ENCODE data around the gene NCKIPSD. TPM values are rescaled to one million over a fixed set of nuclear protein-coding genes. Genes with fewer than 3 reads are reported as not detected.

NCKIPSD gene
- total RNA-seq, 1 experiment from 2014 or later = 46.0 TPM

GRCh38 chr3:48633743-48634142 lies 52.0 kb downstream of the NCKIPSD start:
- Histone ChIP-seq H2BK20ac (ENCODE audit: low read depth, low read length, poor library complexity, severe bottlenecking) (no peak overlapping the region), H3K23ac (ENCODE audit: insufficient read length, low read depth, low read length) (no peak overlapping the region), H3K14ac (ENCODE audit: insufficient read depth, low read length) (no peak overlapping the region), H4K91ac (ENCODE audit: insufficient read length, low read depth, low read length) (no peak overlapping the region), H3K23me2 (ENCODE audit: insufficient read length, low read depth, low read length, poor library complexity, severe bottlenecking) (peaks cover 6% of the 10 kb centered on the region), H3K4me1 (ENCODE audit: insufficient read depth, low read length) (peaks cover 2% of the 10 kb centered on the region), H2BK15ac (ENCODE audit: low read depth, low read length) (no peak overlapping the region), H4K5ac (ENCODE audit: insufficient read length, low read depth, low read length) (no peak overlapping the region), H3K79me1 (ENCODE audit: insufficient read depth, low read depth, low read length, poor library complexity, severe bottlenecking) (no peaks in the 10 kb centered on the region), H4K20me1 (ENCODE audit: control insufficient read depth, insufficient read depth, insufficient read length) (peaks cover 2% of the 10 kb centered on the region), H3K27ac (ENCODE audit: insufficient read length, low read depth, low read length) (no peak overlapping the region), H2BK5ac (ENCODE audit: insufficient read length, low read length) (no peak overlapping the region), H2AK5ac (ENCODE audit: insufficient read length, low read length) (no peak overlapping the region), H3T11ph (ENCODE audit: low read length) (no peak overlapping the region), H3K27me3 (ENCODE audit: insufficient read depth, low read length) (no peaks in the 10 kb centered on the region), H3K56ac (ENCODE audit: insufficient read length, low read depth, low read length) (no peak overlapping the region), H2BK12ac (ENCODE audit: insufficient read length, low read depth, low read length) (no peak overlapping the region), H3K18ac (ENCODE audit: insufficient read length, low read depth, low read length) (no peak overlapping the region), H2BK120ac (ENCODE audit: low read depth, low read length, poor library complexity, severe bottlenecking) (no peak overlapping the region), H4K8ac (replicated peaks; ENCODE audit: insufficient read length, low read depth, low read length) (no peak overlapping the region), H3K4me2 (ENCODE audit: insufficient read depth, insufficient read length, low read length) (peak overlapping the region; percentile 76), H3K79me2 (ENCODE audit: insufficient read depth, low read length) (no peaks in the 10 kb centered on the region), H3K9ac (ENCODE audit: extremely low read depth, insufficient read length, low read length) (no peak overlapping the region), H3K9me3 (ENCODE audit: control insufficient read depth, low read depth, low read length) (no peaks in the 10 kb centered on the region), H2AFZ (ENCODE audit: low read length) (no peak overlapping the region), H3K4ac (ENCODE audit: low read depth, low read length) (no peak overlapping the region)
- no peak overlapping the region for H3K27ac Mint-ChIP-seq
- H3K4me1 Mint-ChIP-seq = peaks cover 28 to 31% of the 10 kb centered on the region in 2 experiments
- peaks cover 23 to 59% (median 58%) of the 10 kb centered on the region in 3 experiments; a peak in 6 of 7 replicates for H3K36me3 Mint-ChIP-seq (ENCODE audit: insufficient read depth in 1 of 3, low read depth in 3 of 3)
- H3K4me3 Mint-ChIP-seq = peak overlapping the region; percentile 79 to 90; a peak in 4 of 5 replicates
- no peak for DNase-seq
- H3K9me3 Mint-ChIP-seq = no peaks in the 10 kb centered on the region
- TF ChIP-seq CTCF (conservative IDR thresholded peaks at IDR 0.05) = no peak
- H3K27me3 Mint-ChIP-seq (ENCODE audit: low read depth) = no peaks in the 10 kb centered on the region; the same call in 1 of the 2 replicates
- no CpG with 5 or more reads among the region's 2 CpGs for WGBS (ENCODE audit: extremely low coverage, insufficient read length, low lambda C conversion rate)

Data from H9 (cell line).